Adipose tissue (tissue), 3 donors: ENCODE data around the gene CCNY. TPM values are rescaled to one million over a fixed set of nuclear protein-coding genes. Genes with fewer than 3 reads are reported as not detected.

Experiments
- H3K27ac ChIP-seq: one replicate; pipeline ENCODE4 v1.5.1; 2013; ENCODE audit warnings: low read depth, low read length
- WGBS, 3 donors: extraction: QIAGEN DNeasy Blood & Tissue Kit; methylation state at CpG; one replicate each; pipeline ENCODE4 v1.1.7; 2013; 5-methylcytosine and 5-hydroxymethylcytosine counted together
- polyA plus RNA-seq, 3 donors: library from polyadenylated mRNA; stranded (reverse); fragments of 200-250 nt; gene quantifications; one replicate each; pipeline ENCODE4 v1.2.3, GENCODE V29; 2013
- donor health status: healthy with polysubstance abuse.
- donor health status: Bipolar disorder and iron deficiency.
- donor health status: healthy.

CCNY gene
- polyA plus RNA-seq, 3 donors, result 14.0 to 38.6 (median 24.6) TPM

DNA sequence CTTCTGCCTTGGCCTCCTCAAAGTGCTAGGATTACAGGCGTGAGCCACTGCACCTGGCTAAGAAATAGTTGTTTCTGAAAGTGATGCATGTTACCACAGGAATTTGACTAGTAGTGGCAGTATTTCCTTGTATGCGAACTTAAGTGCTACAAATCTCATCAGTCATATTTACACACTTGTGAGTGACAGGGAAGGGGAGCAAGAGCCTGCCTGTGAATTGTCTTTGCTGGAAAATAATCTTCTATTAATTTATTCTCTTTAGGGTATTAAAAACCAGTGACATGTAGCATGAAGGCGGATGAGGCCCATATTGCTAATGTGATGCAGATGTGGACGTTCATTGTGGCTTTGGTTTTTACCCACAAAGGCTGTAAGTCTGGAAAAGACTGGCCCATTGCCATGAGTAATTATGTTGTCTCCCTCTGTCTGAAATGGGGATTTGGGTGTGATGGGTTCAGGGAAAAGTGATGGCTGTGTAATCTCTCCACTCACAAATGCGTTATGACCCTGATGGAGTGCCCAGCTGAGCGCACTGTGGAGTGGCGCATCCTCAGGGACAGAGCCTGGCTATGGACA lies 97.6 kb downstream of the CCNY start:
- 72 to 89% (median 84%) methylated on average over 7 of the region's 7 CpGs for WGBS, 3 donors
- H3K27ac ChIP-seq, result no peak overlapping the region

DNA sequence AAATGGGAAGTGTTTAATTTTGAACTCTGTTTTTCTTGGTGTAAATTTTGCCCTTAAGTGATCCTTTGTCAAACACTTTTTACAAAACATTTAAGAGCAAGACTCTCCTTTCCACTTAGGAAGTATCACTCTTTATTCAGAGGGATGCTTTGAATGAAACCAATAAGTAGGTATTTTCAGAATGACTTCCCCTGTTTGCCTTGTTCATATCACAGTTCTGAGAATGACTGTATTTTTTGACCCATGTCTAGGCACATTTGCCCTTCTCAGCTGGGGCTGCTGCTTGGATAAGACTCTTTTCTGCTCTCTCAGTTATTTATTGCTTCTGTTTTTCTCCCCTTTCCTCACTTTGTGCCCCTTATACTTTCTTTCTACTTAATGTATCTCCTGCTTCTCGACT lies 98.2 kb downstream of the CCNY start:
- WGBS, 3 donors, result 83 to 96% (median 87%) methylated on average over 1 of the region's 1 CpG
- no peak overlapping the region for H3K27ac ChIP-seq

DNA sequence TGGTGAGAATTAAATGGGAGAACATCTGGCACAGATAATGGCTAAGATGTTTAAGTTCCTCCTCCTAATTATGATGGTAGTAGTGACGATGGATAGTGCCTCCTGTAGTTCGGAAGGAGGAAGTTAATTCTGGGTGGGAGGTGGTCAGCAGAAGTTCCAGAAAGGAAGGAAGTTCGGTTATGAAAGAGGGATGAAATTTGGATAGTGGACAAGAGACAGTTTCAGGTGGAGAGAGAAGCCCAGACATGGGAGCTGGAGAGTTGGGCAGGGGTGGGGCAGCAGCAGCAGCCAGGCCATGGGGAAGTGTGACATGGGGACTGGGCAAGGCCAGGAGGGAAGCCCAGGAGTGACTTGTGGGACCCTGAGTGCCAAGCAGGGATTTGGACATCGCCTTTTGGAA lies 99.5 kb downstream of the CCNY start:
- WGBS, 3 donors, result 58 to 90% (median 69%) methylated on average over 4 of the region's 4 CpGs

DNA sequence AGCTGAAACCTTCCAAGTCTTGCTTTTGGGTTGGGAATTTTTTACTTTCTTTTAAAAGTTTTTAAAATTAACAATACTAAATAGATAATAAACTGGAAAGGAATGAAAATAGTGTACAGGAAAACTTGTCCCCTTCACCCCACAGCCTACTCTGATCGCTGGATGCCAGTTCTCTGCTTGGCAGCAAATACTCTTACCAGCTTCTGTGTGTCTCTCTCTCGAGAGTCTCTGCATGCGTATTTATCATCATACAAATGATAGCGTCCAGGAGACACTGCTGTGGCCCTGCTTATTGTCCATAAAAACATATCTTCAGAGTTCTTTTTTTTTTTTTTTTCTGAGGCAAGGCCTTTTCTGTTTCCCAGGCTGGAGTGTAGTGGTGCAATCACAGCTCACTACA lies 101.5 kb downstream of the CCNY start:
- 93 to 95% (median 94%) methylated on average over 4 of the region's 4 CpGs for WGBS, 3 donors
- no peak overlapping the region for H3K27ac ChIP-seq

More for the DNA sequence above, 99.5 kb downstream of the CCNY start:
- no peak overlapping the region for H3K27ac ChIP-seq

DNA sequence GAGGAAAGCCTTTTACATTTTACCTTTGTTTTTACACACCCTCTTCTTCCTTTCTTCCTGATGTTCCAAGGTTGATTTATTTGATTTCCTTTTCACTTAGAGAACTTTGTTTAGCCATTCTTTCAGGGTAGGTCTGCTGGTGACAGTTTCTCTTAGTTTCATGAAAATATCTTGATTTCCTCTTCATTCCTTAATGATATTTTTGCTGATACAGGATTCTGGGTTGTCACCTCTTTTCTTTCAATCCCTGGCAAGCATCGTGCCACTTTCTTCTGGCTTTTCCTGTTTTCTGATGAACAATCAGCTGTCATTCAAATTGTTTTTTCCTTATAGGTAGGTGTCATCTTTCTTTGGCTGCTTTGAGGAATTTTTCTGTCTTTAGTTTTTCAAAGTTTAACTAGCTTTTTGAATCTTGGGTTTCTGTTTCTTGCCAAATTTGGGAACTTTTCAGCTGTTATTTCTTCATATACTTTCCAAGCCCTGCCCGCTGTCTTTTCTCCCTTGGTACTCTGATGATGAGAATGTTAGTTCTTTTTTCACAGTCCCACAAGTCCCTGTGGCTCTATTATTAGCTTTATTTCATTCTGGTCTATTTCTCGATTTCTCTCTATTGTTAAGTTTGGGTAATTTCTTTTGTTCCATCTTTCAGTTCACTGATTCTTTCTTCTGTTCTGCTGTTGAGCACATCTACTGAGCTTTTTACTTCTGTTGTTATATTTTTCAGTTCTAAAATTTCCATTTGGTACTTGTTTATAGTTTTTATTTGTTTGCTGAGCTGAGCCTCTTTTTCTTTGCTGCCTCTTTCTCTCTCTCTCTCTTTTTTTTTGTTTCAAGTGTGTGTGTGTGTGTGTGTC lies 102.6 kb downstream of the CCNY start:
- H3K27ac ChIP-seq, result no peak overlapping the region
- 88 to 95% (median 89%) methylated on average over 3 of the region's 3 CpGs for WGBS, 3 donors

DNA sequence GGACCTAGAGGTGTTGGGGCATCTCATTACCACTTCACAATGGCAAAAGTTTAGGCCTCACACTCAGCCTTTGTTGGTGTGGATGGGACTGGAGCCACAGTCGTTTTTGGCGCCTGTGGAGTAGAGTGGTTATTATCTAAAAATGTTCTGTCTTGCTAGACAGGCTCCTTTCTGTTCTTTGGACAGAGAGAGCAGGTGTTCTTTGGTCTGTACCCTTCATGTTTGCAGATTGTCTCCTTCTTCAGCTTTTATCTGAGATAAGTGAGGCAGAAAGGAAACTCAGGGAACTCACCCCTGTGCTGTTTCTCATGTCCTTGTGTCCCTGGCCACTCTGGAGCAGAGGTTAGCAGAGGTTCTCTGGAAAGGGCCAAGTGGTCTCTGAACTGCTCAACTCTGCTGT lies 103.7 kb downstream of the CCNY start:
- WGBS, 3 donors, result 29 to 96% (median 90%) methylated on average over 2 of the region's 2 CpGs
- H3K27ac ChIP-seq, result no peak overlapping the region

DNA sequence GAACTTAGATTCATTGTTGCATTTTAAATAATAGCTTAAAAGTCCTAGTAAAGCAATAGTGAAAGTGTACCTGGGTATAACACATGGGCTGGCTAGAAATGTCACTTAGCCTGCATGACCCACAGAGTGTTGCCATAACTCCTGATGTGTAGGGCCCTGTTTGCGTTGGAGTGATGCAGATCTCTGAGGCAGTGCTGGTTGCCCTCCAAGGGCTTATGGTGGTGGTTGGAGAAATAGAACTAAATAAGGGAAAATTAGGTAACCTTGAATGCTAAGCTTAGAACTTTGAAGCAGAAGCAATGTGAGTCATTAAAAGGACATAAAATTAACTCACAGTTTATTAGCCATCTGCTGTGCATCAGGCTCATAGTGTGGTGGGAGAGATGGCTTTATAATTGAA lies 105.7 kb downstream of the CCNY start:
- WGBS, 3 donors, result 88 to 95% (median 94%) methylated on average over 1 of the region's 1 CpG
- no peak overlapping the region for H3K27ac ChIP-seq

DNA sequence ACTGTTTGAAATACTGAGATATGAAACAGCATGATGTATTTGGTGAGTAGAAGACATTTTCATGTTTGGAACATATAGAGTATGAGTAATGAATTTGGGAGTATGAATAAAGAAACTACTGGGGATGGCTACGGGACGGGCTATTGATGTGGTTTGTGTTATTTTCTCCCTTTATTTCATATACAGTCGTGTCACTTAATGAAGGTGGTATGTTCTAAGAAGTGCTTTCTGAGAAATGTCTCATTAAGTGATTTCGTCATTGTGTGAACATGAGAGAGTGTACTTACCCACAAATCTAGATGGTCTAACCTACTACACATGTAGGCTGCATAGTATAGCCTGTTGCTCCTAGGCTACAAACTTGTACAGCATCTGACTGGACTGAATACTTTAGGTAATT lies 106.3 kb downstream of the CCNY start:
- 93 to 99% (median 93%) methylated on average over 4 of the region's 4 CpGs for WGBS, 3 donors

DNA sequence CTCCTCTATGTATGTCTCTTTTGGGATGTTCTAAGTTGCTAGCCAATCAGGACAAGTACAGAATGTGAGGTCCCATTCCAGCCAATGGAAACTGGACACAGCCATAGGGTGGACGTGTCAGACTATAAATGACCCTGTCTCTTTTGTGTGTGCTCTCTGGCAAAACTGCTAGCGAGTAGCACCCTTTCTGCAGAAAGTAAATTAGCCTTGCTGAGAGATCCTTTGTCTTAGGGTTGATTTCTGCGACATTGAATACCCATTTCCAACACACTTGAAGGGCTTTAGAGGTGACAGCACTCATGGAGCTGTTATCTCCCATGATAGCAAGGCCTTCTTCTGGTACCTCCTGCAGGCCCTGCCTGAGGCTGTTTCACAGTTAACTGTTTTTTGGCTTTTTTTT lies 107.5 kb downstream of the CCNY start:
- H3K27ac ChIP-seq, result no peak overlapping the region
- WGBS, 3 donors, result 96 to 99% (median 98%) methylated on average over 3 of the region's 3 CpGs

More for the DNA sequence above, 106.3 kb downstream of the CCNY start:
- H3K27ac ChIP-seq, result no peak overlapping the region

DNA sequence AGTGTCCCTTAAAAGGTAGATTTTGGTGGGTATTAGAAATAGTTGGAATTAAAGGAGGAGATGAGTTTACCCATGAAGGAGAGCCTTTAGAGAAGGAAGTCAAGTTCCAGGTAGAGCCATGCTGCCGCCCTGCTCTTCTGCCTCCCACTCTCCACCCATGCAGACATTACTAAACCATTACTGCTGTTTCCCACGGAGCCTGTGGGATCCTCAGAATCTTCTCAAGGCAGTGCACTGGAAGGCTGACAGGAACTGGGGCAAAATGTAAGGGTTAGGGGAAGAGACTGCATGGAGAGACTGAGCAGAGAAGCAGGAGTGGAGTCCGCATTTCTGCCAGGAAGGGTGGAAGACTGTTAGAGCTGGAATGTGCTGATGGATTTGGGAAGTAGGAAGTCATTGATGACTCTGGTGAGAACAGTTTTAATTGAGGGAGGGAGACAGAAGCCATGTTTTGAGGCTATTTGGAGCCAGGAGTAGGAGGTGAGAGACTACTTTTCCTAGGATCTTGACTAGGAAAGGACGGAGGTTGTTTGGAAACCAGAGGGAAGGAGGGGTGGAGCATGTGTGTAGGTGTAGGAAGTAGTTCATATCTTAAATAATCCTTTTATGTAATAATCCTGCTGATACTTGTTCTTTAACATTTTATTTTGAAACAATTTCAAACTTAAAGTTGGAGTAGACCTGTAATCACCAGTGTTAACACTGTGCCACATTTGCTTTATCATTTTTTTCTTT lies 109.0 kb downstream of the CCNY start:
- whole genome bisulfite sequencing, 3 donors, result 78 to 95% (median 86%) methylated on average over 4 of the region's 4 CpGs
- no peak overlapping the region for H3K27ac ChIP-seq

DNA sequence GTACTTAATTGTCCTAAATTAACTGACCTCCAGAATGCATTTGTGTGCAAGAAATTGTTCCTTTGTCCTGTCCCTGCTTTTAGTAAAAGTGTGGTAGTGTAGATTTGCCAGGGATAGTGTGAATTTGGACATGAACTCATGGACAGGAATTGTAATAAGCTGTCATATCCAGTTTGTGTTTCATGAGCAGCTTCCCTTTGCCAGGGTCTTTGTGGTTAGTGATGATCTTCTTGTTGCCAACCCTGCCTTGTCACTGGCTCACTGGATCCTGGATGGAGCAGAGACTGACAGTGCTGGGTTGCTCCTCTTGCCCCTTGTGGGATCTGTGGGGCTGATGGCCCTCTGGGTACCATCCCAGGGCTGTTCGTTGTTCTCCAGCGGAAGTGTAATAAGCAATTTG lies 110.1 kb downstream of the CCNY start:
- H3K27ac ChIP-seq, result no peak overlapping the region
- 64 to 94% (median 88%) methylated on average over 2 of the region's 2 CpGs for WGBS, 3 donors

DNA sequence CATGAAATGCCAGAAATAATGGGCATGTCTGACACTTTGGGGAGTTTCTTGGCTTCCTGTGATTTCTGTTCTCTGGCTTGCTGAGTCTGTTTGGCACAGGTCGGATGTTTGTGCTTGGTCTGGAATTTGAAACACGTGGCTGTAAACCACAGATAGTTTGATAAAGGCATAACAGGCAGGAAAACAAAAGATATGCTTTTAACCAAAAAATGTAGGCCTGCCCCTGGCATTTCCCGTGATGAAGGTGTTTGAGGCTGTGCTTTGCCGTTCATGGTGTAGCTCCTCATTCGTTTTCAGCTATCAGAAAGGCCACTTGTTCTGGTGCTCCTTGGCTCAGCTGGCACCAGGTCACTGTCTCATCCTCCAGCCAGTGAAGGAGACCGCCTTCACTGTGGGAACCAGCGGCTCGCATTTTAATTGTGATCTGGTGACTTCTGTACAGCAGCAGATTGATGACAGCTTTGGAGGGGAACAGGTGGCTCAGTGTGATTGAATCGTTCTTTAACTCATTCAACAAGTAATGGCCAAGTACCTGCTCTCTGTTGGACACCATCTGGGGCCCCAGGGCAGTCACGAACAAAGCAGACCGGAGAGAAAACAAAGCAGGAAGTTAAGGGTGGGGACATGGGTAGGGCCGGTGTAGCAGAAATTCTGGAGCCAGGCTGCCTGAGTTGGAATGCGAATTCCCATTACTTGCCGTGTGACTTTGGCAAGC lies 111.5 kb downstream of the CCNY start:
- 22 to 26% (median 24%) methylated on average over 14 of the region's 14 CpGs for WGBS, 3 donors
- no peak overlapping the region for H3K27ac ChIP-seq

DNA sequence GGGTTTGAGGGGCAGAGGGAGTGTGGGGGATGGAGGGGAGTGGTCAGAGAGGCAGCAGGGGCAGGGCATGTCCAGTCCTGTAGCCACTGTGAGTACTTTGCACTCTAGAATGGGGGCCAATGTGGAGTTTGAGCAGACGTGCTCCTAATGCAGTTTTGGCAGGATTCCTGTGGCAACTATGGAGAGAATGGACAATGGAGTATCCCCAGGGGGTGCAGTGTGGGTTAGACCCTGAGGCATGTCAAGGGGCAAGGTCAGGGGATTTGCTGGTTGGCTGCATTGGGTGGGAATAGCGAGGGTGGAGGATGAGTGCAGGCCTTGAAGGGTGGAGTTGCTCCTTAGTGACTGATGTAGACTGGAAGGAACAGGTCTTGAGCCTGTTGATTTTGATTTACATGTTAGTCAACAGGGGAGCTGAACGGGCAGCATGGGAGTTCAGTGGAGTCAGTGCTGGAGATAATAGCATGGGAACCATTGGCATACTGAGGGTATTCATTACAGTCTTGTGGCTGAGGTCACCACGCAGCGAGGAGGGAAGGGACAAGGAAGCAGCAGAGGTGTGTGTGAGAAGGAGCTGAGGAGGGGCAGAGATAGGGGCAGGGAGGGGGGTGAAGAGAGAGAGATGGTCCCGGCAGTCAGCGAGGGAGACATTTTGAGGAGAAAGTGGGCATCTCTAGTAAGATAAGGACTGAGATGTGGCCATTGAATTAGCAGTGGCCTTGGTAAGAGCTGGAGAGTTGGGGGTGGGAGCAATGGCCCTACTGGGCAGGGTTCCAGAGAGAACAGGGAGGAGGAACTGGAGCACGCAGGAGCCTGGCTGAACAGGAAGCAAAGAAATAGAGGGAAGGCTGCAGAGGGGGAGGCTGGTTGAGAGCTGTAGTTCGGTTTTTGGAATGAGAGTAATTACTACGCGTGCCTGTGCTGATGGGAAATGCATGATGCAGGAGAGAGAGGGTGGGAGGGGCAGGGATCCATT lies 112.7 kb downstream of the CCNY start:
- no peak overlapping the region for H3K27ac ChIP-seq
- WGBS, 3 donors, result 59 to 66% (median 61%) methylated on average over 11 of the region's 11 CpGs

DNA sequence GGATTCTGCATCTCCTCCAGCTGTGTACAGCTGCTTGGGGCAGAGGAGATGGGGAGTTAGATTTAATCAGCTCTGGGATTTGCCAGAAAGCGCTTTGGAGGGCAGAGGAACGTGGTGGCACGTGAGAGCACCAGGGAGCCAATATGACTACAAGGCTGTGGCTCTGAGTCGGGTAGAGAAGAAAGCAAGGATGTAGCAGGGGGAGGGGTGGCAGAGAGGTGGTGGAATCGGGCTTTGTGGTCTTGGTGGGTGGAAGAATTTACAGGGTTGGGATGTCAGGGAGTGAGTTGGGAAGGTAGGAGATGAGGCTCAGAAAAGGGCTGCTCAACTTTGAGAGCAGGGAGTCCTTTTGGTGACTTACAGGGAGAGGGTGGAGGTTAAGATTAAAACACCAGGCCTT lies 113.6 kb downstream of the CCNY start:
- 65 to 83% (median 75%) methylated on average over 5 of the region's 5 CpGs for WGBS, 3 donors

DNA sequence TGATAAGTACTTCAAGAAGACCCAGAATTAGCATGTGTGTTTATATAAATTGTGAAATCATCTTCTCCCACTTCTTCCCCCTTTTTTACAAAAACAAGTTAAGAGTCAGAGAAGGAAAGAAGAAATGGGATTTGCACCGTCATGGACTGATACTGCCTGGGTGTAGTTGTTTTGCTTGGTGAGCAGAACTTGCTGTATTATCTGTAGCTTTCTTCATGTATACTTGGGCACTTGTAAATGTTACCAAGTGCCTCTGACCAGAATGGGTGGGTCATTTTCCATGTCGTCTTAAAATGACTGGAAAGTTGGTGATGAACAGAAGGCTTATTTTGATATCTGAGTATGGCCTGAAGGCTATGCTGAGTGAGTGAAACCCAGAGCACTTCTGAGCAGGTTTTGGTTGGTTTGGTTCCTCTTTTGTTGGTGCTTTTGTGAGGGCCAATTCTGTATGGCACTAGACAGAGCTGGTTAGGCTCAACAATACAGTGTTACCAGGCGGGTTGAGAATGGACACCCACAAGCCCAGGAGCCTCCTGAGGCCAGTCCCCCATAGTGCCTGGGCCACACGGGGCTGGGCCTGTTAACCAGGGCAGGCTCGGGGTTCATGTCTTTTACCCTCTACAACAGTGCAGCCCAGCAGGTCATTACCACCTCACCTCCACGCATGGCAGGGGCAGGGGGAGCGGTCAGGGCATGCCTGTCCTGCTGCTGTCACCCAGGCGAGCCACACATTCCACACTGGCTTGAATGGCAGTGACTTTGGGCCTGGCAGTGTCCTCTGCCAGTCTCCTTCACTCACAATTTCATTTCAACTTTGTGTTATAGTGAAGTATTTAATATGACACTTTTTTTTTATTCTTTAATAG lies 115.1 kb downstream of the CCNY start:
- WGBS, 3 donors, result 69 to 81% (median 71%) methylated on average over 8 of the region's 8 CpGs

More for the DNA sequence above, 113.6 kb downstream of the CCNY start:
- no peak overlapping the region for H3K27ac ChIP-seq

DNA sequence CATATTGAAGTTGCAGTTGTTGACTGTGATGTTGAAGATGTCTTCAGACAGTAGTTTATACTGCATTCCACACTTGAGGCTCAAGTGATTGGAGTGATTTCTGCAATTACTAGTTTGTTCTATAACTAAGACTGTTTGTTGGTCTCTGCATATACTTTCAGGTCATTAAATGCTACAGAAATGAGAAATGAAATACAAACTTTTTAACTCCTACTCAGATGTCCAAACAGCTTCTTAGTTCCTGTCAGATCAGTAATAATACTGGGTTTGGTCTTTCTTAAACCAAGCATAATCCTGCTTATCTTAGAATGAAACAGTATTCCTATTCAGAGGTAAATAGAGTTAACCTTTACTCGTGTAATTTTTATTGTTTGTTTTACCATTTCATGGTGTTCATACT lies 115.9 kb downstream of the CCNY start:
- WGBS, 3 donors, result 33 to 91% (median 83%) methylated on average over 1 of the region's 1 CpG
- no peak overlapping the region for H3K27ac ChIP-seq

More for the DNA sequence above, 115.1 kb downstream of the CCNY start:
- peak overlapping the region; percentile 31 for H3K27ac ChIP-seq

DNA sequence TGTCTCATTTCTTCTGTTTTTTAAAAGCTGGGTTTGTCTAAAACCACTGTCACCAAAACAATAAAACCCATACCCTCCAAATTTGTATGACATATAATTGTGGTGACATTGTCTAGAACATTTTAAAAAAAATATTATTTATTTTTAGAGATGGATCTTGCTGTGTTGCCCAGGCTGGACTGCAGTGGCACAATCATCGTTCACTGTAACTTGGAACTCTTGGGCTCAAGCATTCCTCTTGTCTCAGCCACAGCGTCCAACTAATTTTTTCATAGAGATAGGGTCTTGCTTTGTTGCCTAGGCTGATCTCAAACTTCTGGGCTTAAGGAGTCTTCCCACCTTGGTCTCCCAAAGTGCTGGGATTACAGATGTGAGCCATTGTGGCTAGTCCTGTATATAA lies 116.5 kb downstream of the CCNY start:
- 92 to 95% (median 94%) methylated on average over 2 of the region's 2 CpGs for WGBS, 3 donors
- H3K27ac ChIP-seq, result no peak overlapping the region
